Measurements from ENCODE around the gene OR7G2.
A peak's percentile ranks its signal among the peaks of the same experiment; 100 is the strongest.
"Not testable (repeated sequence)": the region's sequence is repeated elsewhere in the genome, so short reads cannot be mapped to it uniquely, and the experiment has no call there.

The OR7G2 gene

GRCh38 chr19:9054207-9054606 is 53.1 kb downstream of the OR7G2 start:
- no peaks in the 10 kb centered on the region for H3K27me3 ChIP-seq (ENCODE audit: insufficient read depth, low read length)
- no peak overlapping the region for H3K4me3 ChIP-seq (ENCODE audit: low read length)
- peaks cover 16% of the 10 kb centered on the region for H3K4me1 ChIP-seq (ENCODE audit: insufficient read depth, low read length)
- no peaks in the 10 kb centered on the region for H3K36me3 ChIP-seq (ENCODE audit: insufficient read depth, low read length)
- no peak overlapping the region for H3K9ac ChIP-seq (ENCODE audit: low read depth, low read length)
- WGBS: 85% methylated on average over 8 of the region's 8 CpGs
- H3K9me3 ChIP-seq (ENCODE audit: insufficient read depth, low read depth, low read length): no peaks in the 10 kb centered on the region
- H3K27ac ChIP-seq (ENCODE audit: low read depth, low read length): peak overlapping the region; percentile 74; the same call in 1 of the 2 replicates

- not testable (repeated sequence) for H3K4me3 ChIP-seq (ENCODE audit: low read length); H3K27me3 ChIP-seq (ENCODE audit: insufficient read depth, low read length); H3K9ac ChIP-seq (ENCODE audit: low read depth, low read length); H3K36me3 ChIP-seq (ENCODE audit: insufficient read depth, low read length); H3K9me3 ChIP-seq (ENCODE audit: insufficient read depth, low read depth, low read length); H3K27ac ChIP-seq (ENCODE audit: low read depth, low read length)
- peaks cover 16% of the 10 kb centered on the region for H3K4me1 ChIP-seq (ENCODE audit: insufficient read depth, low read length)
- 95% methylated on average over 6 of the region's 6 CpGs for WGBS
These were observed 53.6 kb downstream of the OR7G2 start for GRCh38 chr19:9053674-9054073.

- Histone ChIP-seq H3K9ac (ENCODE audit: low read depth, low read length) (no peak overlapping the region), H3K9me3 (ENCODE audit: insufficient read depth, low read depth, low read length) (no peaks in the 10 kb centered on the region), H3K4me3 (ENCODE audit: low read length) (no peak overlapping the region), H3K27me3 (ENCODE audit: insufficient read depth, low read length) (no peaks in the 10 kb centered on the region), H3K4me1 (ENCODE audit: insufficient read depth, low read length) (peaks cover 16% of the 10 kb centered on the region), H3K36me3 (ENCODE audit: insufficient read depth, low read length) (no peaks in the 10 kb centered on the region), H3K27ac (ENCODE audit: low read depth, low read length) (no peak overlapping the region)
- 93% methylated on average over 4 of the region's 4 CpGs for WGBS
These were observed 54.4 kb downstream of the OR7G2 start for GRCh38 chr19:9052894-9053293.
